MM.1S (cell line): ENCODE measurements around the gene COL5A1.

Experiments
- DNase-seq: peaks from one replicate; pipeline ENCODE4 v3.0.0-alpha.2; 2015
- H2AFZ ChIP-seq: fragments of 300-600 bp; sonication (generic); 2 replicates; pipeline ENCODE4 v1.6.0; 2016; ENCODE audit warnings: antibody characterized with exemption, low read length
- H3F3A ChIP-seq: fragments of 300-600 bp; sonication (generic); 2 replicates; pipeline ENCODE4 v1.6.1; 2016; ENCODE audit warnings: mild to moderate bottlenecking, antibody characterized with exemption, low read length, moderate library complexity, mixed read lengths; ENCODE audit not compliant: insufficient read depth
- H3K27ac ChIP-seq: fragments of 300-600 bp; sonication (generic); 2 replicates; pipeline ENCODE4 v1.5.1; 2016; ENCODE audit warnings: mild to moderate bottlenecking, low read length
- H3K27me3 ChIP-seq: fragments of 300-600 bp; sonication (generic); replicated peaks from 2 replicates; pipeline ENCODE4 v1.6.0; 2016; ENCODE audit warnings: low read length; ENCODE audit not compliant: insufficient read depth
- H3K36me3 ChIP-seq: fragments of 300-600 bp; sonication (generic); replicated peaks from 2 replicates; pipeline ENCODE4 v1.6.1; 2016; ENCODE audit warnings: mild to moderate bottlenecking, low read length, mixed read lengths; ENCODE audit not compliant: insufficient read depth
- H3K4me1 ChIP-seq: fragments of 300-600 bp; sonication (generic); 2 replicates; pipeline ENCODE4 v1.6.1; 2016; ENCODE audit warnings: low read length, mixed read lengths
- H3K4me2 ChIP-seq: fragments of 300-600 bp; sonication (generic); 2 replicates; pipeline ENCODE4 v1.6.0; 2016; ENCODE audit warnings: low read depth, low read length
- H3K4me3 ChIP-seq: fragments of 300-600 bp; sonication (generic); 2 replicates; pipeline ENCODE4 v1.5.1; 2016; ENCODE audit warnings: low read length, mixed read lengths
- H3K79me2 ChIP-seq: fragments of 300-600 bp; sonication (generic); 2 replicates; pipeline ENCODE4 v1.6.1; 2016; ENCODE audit warnings: mixed run types, low read length, mixed read lengths
- H3K9ac ChIP-seq: fragments of 300-600 bp; sonication (generic); 2 replicates; pipeline ENCODE4 v1.6.1; 2016; ENCODE audit warnings: low read length, mixed read lengths
- H3K9me2 ChIP-seq: fragments of 300-600 bp; sonication (generic); replicated peaks from 2 replicates; pipeline ENCODE4 v1.6.1; 2016; ENCODE audit warnings: mild to moderate bottlenecking, low read length, mixed read lengths; ENCODE audit not compliant: insufficient read depth
- H3K9me3 ChIP-seq: fragments of 300-600 bp; sonication (generic); replicated peaks from 2 replicates; pipeline ENCODE4 v1.6.1; 2016; ENCODE audit warnings: mild to moderate bottlenecking, low read length, mixed read lengths; ENCODE audit not compliant: insufficient read depth
- H4K20me1 ChIP-seq: fragments of 300-600 bp; sonication (generic); 2 replicates; pipeline ENCODE4 v1.6.1; 2016; ENCODE audit warnings: mild to moderate bottlenecking, low read length, moderate library complexity, mixed read lengths; ENCODE audit not compliant: insufficient read depth
- CTCF ChIP-seq: fragments of 300-600 bp; sonication (generic); IDR thresholded peaks from 2 replicates; pipeline ENCODE4 v1.5.1; 2016; ENCODE audit warnings: antibody characterized with exemption, low read length, mixed read lengths
- EZH2 ChIP-seq: fragments of 300-600 bp; sonication (generic); optimal IDR thresholded peaks from 2 replicates; pipeline ENCODE3; 2017; ENCODE audit warnings: low read depth, mild to moderate bottlenecking, antibody characterized with exemption, low read length, mixed read lengths
- EZH2phosphoT487 ChIP-seq: fragments of 300-600 bp; sonication (generic); IDR thresholded peaks from 2 replicates; pipeline ENCODE4 v1.6.1; 2018; ENCODE audit warnings: antibody characterized with exemption, low read length

COL5A1 gene

GRCh38 chr9:134784577-134785305, 143.1 kb downstream of the COL5A1 start:
- H3K4me1 ChIP-seq = no peaks in the 10 kb centered on the region
- H4K20me1 ChIP-seq = no peaks in the 10 kb centered on the region
- H3K9me3 ChIP-seq = no peaks in the 10 kb centered on the region
- H3K4me2 ChIP-seq = no peak overlapping the region
- H2AFZ ChIP-seq = no peak overlapping the region
- H3K79me2 ChIP-seq = no peaks in the 10 kb centered on the region
- H3K9ac ChIP-seq = no peak overlapping the region
- H3K27ac ChIP-seq = no peak overlapping the region
- H3K4me3 ChIP-seq = no peak overlapping the region
- H3K27me3 ChIP-seq = peaks cover 90% of the 10 kb centered on the region
- no peaks in the 10 kb centered on the region for H3F3A ChIP-seq
- no peaks in the 10 kb centered on the region for H3K36me3 ChIP-seq
- TF ChIP-seq EZH2 = no peak
- no peak for TF ChIP-seq CTCF
- no peak for TF ChIP-seq EZH2phosphoT487
- no peak for DNase-seq
- H3K9me2 ChIP-seq = no peaks in the 10 kb centered on the region

DNA sequence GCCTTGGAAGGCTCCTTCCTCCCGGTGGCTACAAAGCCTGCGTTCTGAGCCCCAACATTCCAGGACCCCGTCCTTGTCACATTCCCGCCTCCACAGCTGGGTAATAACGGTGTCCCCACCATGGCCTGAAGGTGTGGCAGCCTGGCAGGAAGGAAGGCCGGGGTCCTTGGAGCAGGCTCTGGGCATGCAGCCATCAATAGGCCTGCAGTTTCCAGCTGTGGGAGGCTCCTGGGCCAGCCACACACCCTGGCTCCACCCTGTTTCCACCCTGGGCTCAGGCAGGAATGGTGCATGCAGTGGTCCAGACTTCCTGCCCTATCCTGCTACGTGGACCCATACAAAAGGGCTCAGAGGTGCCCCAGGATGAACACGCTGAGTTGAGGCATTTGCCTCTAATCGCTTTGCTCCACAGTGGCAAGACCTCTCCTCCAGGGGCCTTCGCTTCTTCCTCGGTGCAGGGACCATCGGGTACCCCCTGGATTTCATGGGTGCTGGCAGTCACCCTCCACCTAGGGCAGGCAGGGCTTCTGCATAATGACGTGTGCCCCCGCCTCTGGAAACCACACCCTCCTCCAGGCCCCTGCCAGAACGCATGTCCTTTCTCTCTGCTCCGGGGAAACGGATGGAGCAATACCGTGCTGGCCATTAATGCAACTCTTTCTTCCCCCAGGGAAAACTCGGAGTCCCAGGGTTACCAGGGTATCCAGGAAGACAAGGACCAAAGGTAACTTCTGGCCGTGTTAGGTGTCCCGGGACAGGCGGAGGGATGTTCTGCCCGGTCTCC, 143.9 kb downstream of the COL5A1 start:
- Histone ChIP-seq H3K4me3 (no peak overlapping the region), H3K27ac (no peak overlapping the region), H3K4me2 (no peak overlapping the region), H3K27me3 (peaks cover 83% of the 10 kb centered on the region), H4K20me1 (no peaks in the 10 kb centered on the region), H2AFZ (no peak overlapping the region), H3K9ac (no peak overlapping the region), H3K79me2 (no peaks in the 10 kb centered on the region), H3K9me2 (no peaks in the 10 kb centered on the region), H3K4me1 (no peaks in the 10 kb centered on the region), H3F3A (no peaks in the 10 kb centered on the region), H3K9me3 (no peaks in the 10 kb centered on the region), H3K36me3 (no peaks in the 10 kb centered on the region)
- TF ChIP-seq EZH2 = no peak
- no peak for TF ChIP-seq CTCF
- TF ChIP-seq EZH2phosphoT487 = no peak
- no peak for DNase-seq

- Histone ChIP-seq H3F3A (no peaks in the 10 kb centered on the region), H3K4me1 (no peaks in the 10 kb centered on the region), H3K9me3 (no peaks in the 10 kb centered on the region), H3K9me2 (no peaks in the 10 kb centered on the region), H3K4me3 (no peak overlapping the region), H3K27ac (no peak overlapping the region), H3K79me2 (no peaks in the 10 kb centered on the region), H3K27me3 (peaks cover 79% of the 10 kb centered on the region), H2AFZ (no peak overlapping the region), H3K36me3 (no peaks in the 10 kb centered on the region), H3K9ac (no peak overlapping the region), H3K4me2 (no peak overlapping the region), H4K20me1 (no peaks in the 10 kb centered on the region)
- no peak for DNase-seq
- TF ChIP-seq EZH2 (no peak), CTCF (no peak), EZH2phosphoT487 (no peak)
Observed at GRCh38 chr9:134787601-134788531, 146.3 kb downstream of the COL5A1 start.
